HG03097 (cell line): ENCODE results near the gene PSMA8.
"Not testable (repeated sequence)": the region's sequence is repeated elsewhere in the genome, so short reads cannot be mapped to it uniquely, and the experiment has no call there.

ENCODE experiments used
- ATAC-seq: cut with Tn5 transposase; IDR thresholded peaks from one replicate; pipeline ENCODE4 v1.9.1; 2021; ENCODE audit not compliant: unreplicated experiment, low FRiP score

Gene PSMA8

GRCh38 chr18:26228562-26229260, 95.0 kb downstream of the PSMA8 start:
- no peak for ATAC-seq

- no peak for ATAC-seq
These were observed 96.8 kb downstream of the PSMA8 start for GRCh38 chr18:26230497-26230896.

GRCh38 chr18:26233208-26233607, 99.5 kb downstream of the PSMA8 start:
- no peak for ATAC-seq

- ATAC-seq: not testable (repeated sequence)
These were observed 103.7 kb downstream of the PSMA8 start for GRCh38 chr18:26237363-26237762.

GRCh38 chr18:26238718-26239117, 105.0 kb downstream of the PSMA8 start:
- not testable (repeated sequence) for ATAC-seq

- not testable (repeated sequence) for ATAC-seq
These were observed 108.7 kb downstream of the PSMA8 start for GRCh38 chr18:26242392-26242791.
